ENCODE data around the gene UBR4. TPM values are rescaled to one million over a fixed set of nuclear protein-coding genes. Genes with fewer than 3 reads are reported as not detected.

The UBR4 gene
- total and polyA plus RNA-seq, 2 of the 8 experiments (the other 6 are each of a cell fraction or from before 2014, with no cell fraction given) = 139 to 152 TPM

- TF ChIP-seq EZH2 (IDR thresholded peaks at IDR 0.05; ENCODE audit: low read depth, low read length, severe bottlenecking) = no peak
- TF ChIP-seq GABPA (IDR thresholded peaks at IDR 0.05; ENCODE audit: borderline replicate concordance, insufficient read depth, low read length) = no peak
- TF ChIP-seq KDM1A (IDR thresholded peaks at IDR 0.05; ENCODE audit: borderline replicate concordance, low read length) = no peak
- TF ChIP-seq CBX5 (IDR thresholded peaks at IDR 0.05; ENCODE audit: low read depth, low read length) = no peak
- TF ChIP-seq ATF2 (IDR thresholded peaks at IDR 0.05; ENCODE audit: low read length) = no peak
- TF ChIP-seq PHF8 (conservative IDR thresholded peaks at IDR 0.05; ENCODE audit: low read depth, low read length) = no peak
- no peak for TF ChIP-seq EGR1 (IDR thresholded peaks at IDR 0.05; ENCODE audit: borderline replicate concordance, low read depth, low read length)
- no peak for TF ChIP-seq CHD7 (IDR thresholded peaks at IDR 0.05; ENCODE audit: insufficient replicate concordance, low read length)
These were observed 176.0 kb downstream of the UBR4 start (continued) for GRCh38 chr1:19033926-19034680.
